Tibial nerve (tissue), 4 donors: Measurements from ENCODE around the gene NEK2. TPM values are rescaled to one million over a fixed set of nuclear protein-coding genes. Genes with fewer than 3 reads are reported as not detected.
"Not testable (repeated sequence)": the region's sequence is repeated elsewhere in the genome, so short reads cannot be mapped to it uniquely, and the experiment has no call there.

Experiments
- DNase-seq, 2 donors: peaks; one replicate each; pipeline ENCODE4 v3.0.0-alpha.2; 2019; ENCODE audit warnings: low spot score in 2 of 2
- H3K27ac ChIP-seq, 4 donors: fragments of 200-600 bp; sonication (generic) in 3 of 4; one replicate each; pipeline ENCODE4 v1.5.1; 2017 to 2019; ENCODE audit warnings: mild to moderate bottlenecking in 1 of 4
- H3K27me3 ChIP-seq, 2 donors: fragments of 200-600 bp; sonication (generic) in 1 of 2; one replicate each; pipeline versions ENCODE4 v1.5.1 to v1.6.0; 2017 to 2019
- H3K36me3 ChIP-seq, 3 donors: fragments of 200-600 bp; sonication (generic); one replicate each; pipeline ENCODE4 v1.5.1; 2018 to 2019
- H3K4me1 ChIP-seq, 4 donors: fragments of 200-600 bp; sonication (generic) in 3 of 4; one replicate each; pipeline ENCODE4 v1.5.1; 2017 to 2019
- H3K4me3 ChIP-seq, 4 donors: fragments of 200-600 bp; sonication (generic) in 3 of 4; one replicate each; pipeline ENCODE4 v1.5.1; 2017 to 2019; ENCODE audit warnings: mild to moderate bottlenecking in 1 of 4, moderate library complexity in 1 of 4
- H3K9me3 ChIP-seq, 4 donors: fragments of 200-600 bp; sonication (generic) in 3 of 4; one replicate each; pipeline ENCODE4 v1.5.1; 2017 to 2019
- EP300 ChIP-seq, 2 donors: sonication (generic); formaldehyde crosslinking; IDR thresholded peaks; one replicate each; pipeline ENCODE4 v1.6.1; 2017; ENCODE audit warnings: antibody characterized with exemption in 2 of 2, mild to moderate bottlenecking in 1 of 2
- POLR2A ChIP-seq, 2 donors: fragments of 450-650 bp; IDR thresholded peaks; one replicate each; pipeline ENCODE4 v1.6.1; 2017; ENCODE audit warnings: antibody characterized with exemption in 2 of 2, mild to moderate bottlenecking in 2 of 2, moderate library complexity in 2 of 2
- WGBS, 2 donors: methylation state at CpG; one replicate each; pipeline ENCODE4 v1.1.5; 2018; 5-methylcytosine and 5-hydroxymethylcytosine counted together
- total RNA-seq, 4 donors: library from RNA; depleted of rRNA; stranded (reverse); fragments of >200 nt; gene quantifications; one replicate each; pipeline ENCODE4 v1.1.0, GENCODE V29; 2016
- TF ChIP-seq, protein P1 (sequence below), 5 experiments: fragments of 200-600 bp in 3 of 5; fragments of 450-650 bp in 2 of 5; sonication (generic) in 3 of 5; IDR thresholded peaks; one replicate each; pipeline ENCODE4 v1.5.1; 2016 to 2019; ENCODE audit warnings: antibody characterized with exemption in 5 of 5, mild to moderate bottlenecking in 3 of 5, moderate library complexity in 2 of 5

The NEK2 gene
- total RNA-seq, 4 donors from 2014 or later = 1.8 to 2.0 TPM; not detected in 2

DNA sequence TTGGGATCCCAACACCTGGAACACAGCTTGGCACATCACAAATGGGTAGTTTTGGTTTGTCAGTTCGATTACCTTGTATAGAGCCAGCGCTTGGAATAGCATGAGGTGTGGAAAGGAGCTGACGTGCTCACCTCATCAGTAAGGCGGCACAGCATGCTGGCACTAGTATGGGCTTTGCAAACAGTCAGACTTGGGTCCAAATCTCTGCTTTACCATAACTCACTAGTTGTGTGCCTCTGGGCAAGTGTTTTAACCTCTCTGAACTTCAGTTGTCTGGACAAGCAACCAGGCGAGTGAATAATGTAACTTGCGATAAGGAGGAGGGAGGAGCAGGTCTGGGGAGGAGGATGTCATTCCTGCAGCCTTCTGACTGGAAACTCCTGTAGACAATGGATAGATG lies 26.3 kb upstream of the NEK2 start:
- Histone ChIP-seq H3K4me3 (no peak overlapping the region), H3K36me3 (no peaks in the 10 kb centered on the region), H3K9me3 (no peaks in the 10 kb centered on the region), H3K27me3 (peaks cover 0 to 3% of the 10 kb centered on the region in 2 donors), H3K4me1 (peaks cover 0 to 5% (median under 1%) of the 10 kb centered on the region in 4 donors), H3K27ac (no peak overlapping the region)
- TF ChIP-seq, protein P1, sequence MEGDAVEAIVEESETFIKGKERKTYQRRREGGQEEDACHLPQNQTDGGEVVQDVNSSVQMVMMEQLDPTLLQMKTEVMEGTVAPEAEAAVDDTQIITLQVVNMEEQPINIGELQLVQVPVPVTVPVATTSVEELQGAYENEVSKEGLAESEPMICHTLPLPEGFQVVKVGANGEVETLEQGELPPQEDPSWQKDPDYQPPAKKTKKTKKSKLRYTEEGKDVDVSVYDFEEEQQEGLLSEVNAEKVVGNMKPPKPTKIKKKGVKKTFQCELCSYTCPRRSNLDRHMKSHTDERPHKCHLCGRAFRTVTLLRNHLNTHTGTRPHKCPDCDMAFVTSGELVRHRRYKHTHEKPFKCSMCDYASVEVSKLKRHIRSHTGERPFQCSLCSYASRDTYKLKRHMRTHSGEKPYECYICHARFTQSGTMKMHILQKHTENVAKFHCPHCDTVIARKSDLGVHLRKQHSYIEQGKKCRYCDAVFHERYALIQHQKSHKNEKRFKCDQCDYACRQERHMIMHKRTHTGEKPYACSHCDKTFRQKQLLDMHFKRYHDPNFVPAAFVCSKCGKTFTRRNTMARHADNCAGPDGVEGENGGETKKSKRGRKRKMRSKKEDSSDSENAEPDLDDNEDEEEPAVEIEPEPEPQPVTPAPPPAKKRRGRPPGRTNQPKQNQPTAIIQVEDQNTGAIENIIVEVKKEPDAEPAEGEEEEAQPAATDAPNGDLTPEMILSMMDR (IDR thresholded peaks at IDR 0.05) = no peak
- no peak for TF ChIP-seq POLR2A (IDR thresholded peaks at IDR 0.05)
- TF ChIP-seq EP300 (IDR thresholded peaks at IDR 0.05) = no peak
- 86 to 92% methylated on average over 6 of the region's 6 CpGs for WGBS, 2 donors
- DNase-seq = no peak

- peaks cover 0 to 3% of the 10 kb centered on the region in 2 donors for H3K27me3 ChIP-seq
- H3K36me3 ChIP-seq = no peaks in the 10 kb centered on the region
- no peak overlapping the region for H3K27ac ChIP-seq
- TF ChIP-seq POLR2A (IDR thresholded peaks at IDR 0.05) = no peak
- no peak for TF ChIP-seq EP300 (IDR thresholded peaks at IDR 0.05)
- TF ChIP-seq, protein P1 (IDR thresholded peaks at IDR 0.05) = no peak
- DNase-seq = no peak
- peaks cover 0 to 5% (median 1%) of the 10 kb centered on the region in 4 donors for H3K4me1 ChIP-seq
- WGBS, 2 donors = 60 to 84% methylated on average over 2 to 5 of the region's 16 CpGs
- no peaks in the 10 kb centered on the region for H3K9me3 ChIP-seq
- H3K4me3 ChIP-seq = no peak overlapping the region
Measured at GRCh38 chr1:211699059-211699458, 23.6 kb upstream of the NEK2 start.

GRCh38 chr1:211698161-211699026 lies 23.0 kb upstream of the NEK2 start:
- 18 to 21% methylated on average over 25 to 27 of the region's 29 CpGs for WGBS, 2 donors
- no peaks in the 10 kb centered on the region for H3K36me3 ChIP-seq
- DNase-seq = peak; percentile 52 to 78
- peaks cover 0 to 3% of the 10 kb centered on the region in 2 donors for H3K27me3 ChIP-seq
- H3K27ac ChIP-seq = no peak overlapping the region
- TF ChIP-seq POLR2A (IDR thresholded peaks at IDR 0.05) (no peak), EP300 (IDR thresholded peaks at IDR 0.05) (peak in 1 of 2 donors; percentile 16)
- TF ChIP-seq, protein P1 (IDR thresholded peaks at IDR 0.05) = peak; percentile 76 to 88 (median 84)
- H3K9me3 ChIP-seq = no peaks in the 10 kb centered on the region
- H3K4me1 ChIP-seq = peaks cover 0 to 5% (median 1%) of the 10 kb centered on the region in 4 donors
- H3K4me3 ChIP-seq = peak overlapping the region in 1 of 4 donors; percentile 11

DNA sequence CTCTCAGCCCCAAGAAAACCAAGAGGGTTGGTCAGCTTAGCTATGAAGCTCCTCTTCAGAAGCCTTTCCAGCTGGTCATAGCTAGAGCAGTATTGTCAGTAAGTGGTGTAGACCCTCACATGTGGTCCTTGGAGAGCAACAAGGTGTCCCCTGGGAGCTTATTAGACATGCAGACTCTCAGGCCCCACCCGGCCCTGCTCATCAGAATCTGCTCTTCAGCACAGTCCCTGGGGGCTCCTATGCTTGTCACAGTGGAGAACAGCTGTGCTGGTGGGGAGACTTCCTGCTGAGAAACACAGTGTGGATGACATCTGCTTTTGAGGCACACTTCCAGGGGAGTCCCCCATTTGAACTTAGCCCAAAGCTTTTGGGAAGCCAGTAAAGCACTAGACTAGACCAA lies 21.9 kb upstream of the NEK2 start:
- H3K4me3 ChIP-seq = no peak overlapping the region
- H3K27me3 ChIP-seq = peaks cover 0 to 3% of the 10 kb centered on the region in 2 donors
- no peaks in the 10 kb centered on the region for H3K36me3 ChIP-seq
- 70 to 100% methylated on average over 1 of the region's 1 CpG for WGBS, 2 donors
- H3K27ac ChIP-seq = no peak overlapping the region
- TF ChIP-seq POLR2A (IDR thresholded peaks at IDR 0.05) (no peak), EP300 (IDR thresholded peaks at IDR 0.05) (no peak)
- TF ChIP-seq, protein P1 (IDR thresholded peaks at IDR 0.05) = no peak
- H3K4me1 ChIP-seq = peaks cover 0 to 5% (median 1%) of the 10 kb centered on the region in 4 donors
- no peak for DNase-seq
- no peaks in the 10 kb centered on the region for H3K9me3 ChIP-seq

DNA sequence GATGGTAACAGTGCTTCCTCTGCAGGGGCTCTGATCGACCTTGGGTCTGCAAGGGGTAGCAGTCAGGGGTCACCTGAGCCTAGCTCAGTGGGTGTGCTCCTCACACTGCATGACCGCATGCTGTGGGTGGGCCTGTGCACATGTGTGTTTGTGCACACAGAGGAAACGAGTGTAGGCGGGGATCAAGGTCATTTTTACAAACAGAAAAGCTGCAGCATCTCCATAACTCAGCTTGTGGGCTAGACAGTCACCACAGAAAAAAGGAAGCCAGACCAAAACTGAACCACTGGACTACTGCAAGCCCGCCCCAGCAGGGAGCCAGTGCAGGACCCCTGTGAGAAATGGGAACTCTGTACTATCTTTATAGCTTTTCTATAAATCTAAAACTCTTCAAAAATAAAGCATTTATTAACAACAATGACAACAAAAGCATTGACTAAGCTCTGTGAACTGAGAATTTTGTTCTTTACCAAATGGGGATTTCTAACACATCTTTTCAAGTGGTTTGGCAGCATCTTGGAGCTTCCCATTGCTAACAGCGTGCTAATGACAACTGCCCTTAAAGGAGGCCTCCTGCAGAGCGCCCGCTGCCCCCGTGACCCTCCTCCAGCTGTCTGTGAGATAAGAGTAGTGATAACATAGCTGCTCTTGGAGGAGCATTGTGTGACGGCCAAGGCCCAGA lies 19.9 kb upstream of the NEK2 start:
- peaks cover 0 to 5% (median 1%) of the 10 kb centered on the region in 4 donors for H3K4me1 ChIP-seq
- TF ChIP-seq POLR2A (IDR thresholded peaks at IDR 0.05) (no peak), EP300 (IDR thresholded peaks at IDR 0.05) (no peak)
- TF ChIP-seq, protein P1 (IDR thresholded peaks at IDR 0.05) = no peak
- DNase-seq = no peak
- 58 to 65% methylated on average over 10 of the region's 10 CpGs for WGBS, 2 donors
- no peak overlapping the region for H3K27ac ChIP-seq
- no peak overlapping the region for H3K4me3 ChIP-seq
- no peaks in the 10 kb centered on the region for H3K9me3 ChIP-seq
- no peaks in the 10 kb centered on the region for H3K36me3 ChIP-seq
- peaks cover 0 to 3% of the 10 kb centered on the region in 2 donors for H3K27me3 ChIP-seq

DNA sequence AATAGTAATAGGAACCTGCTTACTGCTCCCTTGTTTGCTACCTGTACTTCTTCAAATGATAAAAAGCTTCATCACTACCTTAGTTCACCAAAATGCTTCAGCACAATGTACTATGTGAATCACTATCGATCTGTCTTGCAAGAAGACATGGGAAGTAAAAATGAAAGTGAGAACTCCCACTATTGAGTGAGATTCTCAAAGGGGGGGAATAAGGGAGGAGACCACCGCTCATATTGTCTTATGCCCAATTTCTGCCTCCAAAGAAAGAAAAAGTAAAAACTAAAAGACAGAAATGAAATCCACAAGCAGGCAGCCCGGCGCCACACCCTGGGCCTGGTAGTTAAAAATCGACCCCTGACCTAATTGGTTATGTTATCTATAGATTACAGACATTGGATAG lies 18.5 kb upstream of the NEK2 start:
- WGBS, 2 donors = 81 to 93% methylated on average over 5 of the region's 5 CpGs
- H3K4me1 ChIP-seq, DNase-seq, H3K27ac ChIP-seq, H3K27me3 ChIP-seq, H3K9me3 ChIP-seq, H3K4me3 ChIP-seq, H3K36me3 ChIP-seq: not testable (repeated sequence)
